GM21390 (cell line): ENCODE results near the gene SLC16A9.
"Not testable (repeated sequence)": the region's sequence is repeated elsewhere in the genome, so short reads cannot be mapped to it uniquely, and the experiment has no call there.

ENCODE experiments used
- ATAC-seq: cut with Tn5 transposase; IDR thresholded peaks from one replicate; pipeline ENCODE4 v1.9.1; 2021; ENCODE audit not compliant: unreplicated experiment

The SLC16A9 gene, protein sequence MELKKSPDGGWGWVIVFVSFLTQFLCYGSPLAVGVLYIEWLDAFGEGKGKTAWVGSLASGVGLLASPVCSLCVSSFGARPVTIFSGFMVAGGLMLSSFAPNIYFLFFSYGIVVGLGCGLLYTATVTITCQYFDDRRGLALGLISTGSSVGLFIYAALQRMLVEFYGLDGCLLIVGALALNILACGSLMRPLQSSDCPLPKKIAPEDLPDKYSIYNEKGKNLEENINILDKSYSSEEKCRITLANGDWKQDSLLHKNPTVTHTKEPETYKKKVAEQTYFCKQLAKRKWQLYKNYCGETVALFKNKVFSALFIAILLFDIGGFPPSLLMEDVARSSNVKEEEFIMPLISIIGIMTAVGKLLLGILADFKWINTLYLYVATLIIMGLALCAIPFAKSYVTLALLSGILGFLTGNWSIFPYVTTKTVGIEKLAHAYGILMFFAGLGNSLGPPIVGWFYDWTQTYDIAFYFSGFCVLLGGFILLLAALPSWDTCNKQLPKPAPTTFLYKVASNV

DNA sequence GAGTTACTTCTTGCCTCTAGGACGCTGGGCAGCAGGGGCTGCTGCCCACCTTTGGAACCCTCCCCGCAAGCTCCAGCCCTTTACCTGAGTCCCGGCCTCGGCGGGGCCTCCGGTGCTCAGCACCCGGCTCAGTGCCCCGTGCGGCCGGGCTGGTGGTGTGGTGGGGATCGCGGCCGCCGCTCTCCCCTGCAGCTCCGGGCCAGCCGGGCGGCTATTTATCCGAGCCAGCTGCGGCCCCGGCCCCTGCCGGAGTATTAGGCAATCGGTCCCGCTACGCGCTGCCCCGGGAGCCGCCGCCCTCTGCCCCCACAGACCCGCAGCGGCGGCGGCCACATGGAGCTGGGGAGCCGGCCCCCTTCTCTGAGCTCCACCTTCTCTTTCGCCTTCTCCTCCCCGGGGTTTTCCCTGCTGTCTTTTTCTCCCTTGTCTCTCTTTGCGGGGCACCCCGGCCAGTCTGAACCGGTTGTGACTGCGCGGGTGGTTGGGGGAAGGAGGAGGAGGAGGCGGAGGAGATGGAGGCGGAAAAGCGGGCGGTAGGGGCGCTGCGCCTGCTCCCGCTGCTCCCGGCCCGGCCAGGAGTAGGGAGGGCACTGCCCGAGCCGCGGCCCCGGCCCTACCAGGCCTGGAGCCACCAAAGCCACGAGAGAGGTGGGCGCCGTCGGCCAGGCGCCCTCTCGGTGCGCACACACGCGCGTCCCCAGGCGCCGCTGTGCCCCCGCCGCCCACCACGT, at the start of gene SLC16A9:
TSS of gene SLC16A9 (minus strand) at position 456 of the 731 bp plus-strand sequence. CDS start 25,559 bp downstream, outside the sequence.
- peak; percentile 78 for ATAC-seq

DNA sequence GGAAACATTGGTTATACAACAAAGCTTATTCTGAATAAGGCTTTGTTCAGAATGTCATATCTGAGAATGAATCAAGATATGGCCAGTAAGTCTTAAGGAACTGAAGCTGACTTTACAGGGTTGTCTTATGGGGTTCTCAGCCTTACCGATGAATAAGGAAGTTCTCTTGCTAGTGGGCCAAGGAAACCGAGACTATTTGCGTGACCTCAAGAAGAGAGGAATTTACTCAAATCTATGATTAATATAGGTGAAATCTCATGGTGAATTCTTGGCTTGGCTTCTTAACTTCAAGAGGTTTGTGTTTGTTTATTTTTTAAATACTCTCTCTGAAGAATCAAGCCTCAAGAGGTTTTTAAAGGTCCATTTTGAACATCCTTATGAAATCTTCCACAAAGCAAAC, 48.3 kb upstream of the SLC16A9 start:
- ATAC-seq: no peak

DNA sequence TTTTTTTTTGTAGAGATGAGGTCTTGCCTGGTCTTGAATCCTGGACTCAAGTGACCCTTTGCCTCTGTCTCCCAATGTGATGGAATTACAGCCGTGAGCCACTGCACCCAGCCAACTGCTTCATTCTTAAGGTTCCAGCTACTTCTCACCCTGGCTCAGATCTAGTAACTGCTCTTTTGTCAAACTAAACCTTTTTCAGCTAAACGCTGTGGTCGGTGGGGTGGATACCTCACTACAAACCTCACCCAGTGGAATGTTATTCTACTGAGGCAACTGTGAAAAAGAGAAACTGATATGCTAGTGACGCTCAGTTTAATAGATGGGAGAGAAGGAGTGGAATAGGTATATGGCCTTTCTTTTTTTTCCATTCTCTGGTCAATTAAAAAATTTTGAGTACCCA, 45.3 kb upstream of the SLC16A9 start:
- no peak for ATAC-seq

DNA sequence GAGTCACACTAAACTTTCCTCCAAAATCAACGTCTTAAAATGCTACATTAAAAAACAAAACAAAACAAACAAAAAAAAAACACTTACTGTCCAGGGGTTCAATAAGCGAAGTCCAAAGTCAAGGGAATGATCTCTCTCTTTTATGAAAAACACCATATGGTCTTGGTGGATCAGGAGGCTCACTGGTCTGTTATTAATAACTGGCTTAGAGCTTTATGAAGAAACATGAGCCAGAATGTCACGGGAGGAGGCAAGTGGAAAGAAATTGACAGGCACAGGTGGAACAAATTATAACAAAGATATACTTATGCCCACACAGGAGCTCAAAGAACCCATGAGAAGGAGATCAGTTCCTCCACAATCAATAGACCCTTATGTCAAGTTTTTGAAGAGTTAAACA, 43.6 kb upstream of the SLC16A9 start, which contains the start of gene MRLN:
TSS of gene MRLN (minus strand) at position 189 of the 400 bp plus-strand sequence.
- no peak for ATAC-seq

DNA sequence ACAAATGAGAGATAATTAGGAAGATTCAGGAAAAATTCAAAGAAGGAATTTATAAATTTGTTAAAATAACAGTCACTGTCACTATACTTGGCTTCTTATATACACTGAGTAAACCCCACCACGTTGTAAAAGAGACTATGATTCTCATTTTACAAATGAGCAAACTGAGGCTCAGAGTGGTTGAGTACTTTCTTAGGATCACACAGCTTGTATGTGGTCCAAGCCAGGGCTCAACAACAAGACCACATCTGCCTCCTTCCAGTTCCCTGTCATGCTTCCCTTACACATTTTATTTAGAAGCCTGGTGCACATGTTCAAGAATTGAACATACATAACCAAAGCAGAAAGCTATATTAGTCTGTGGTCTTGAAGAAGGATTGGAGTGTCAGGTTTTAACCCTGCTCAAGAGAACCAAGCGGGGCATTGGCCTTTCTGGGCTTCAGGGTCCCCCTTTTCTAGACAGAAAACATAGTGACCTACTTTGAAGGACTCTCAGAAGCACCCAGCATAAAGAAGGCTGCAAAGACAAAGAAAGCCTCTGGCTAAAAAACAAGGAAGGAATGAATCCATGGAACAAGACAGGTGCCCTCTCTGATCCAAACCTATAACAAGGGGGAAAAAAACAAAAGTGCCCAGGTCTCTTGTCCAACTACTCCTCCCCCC, 42.8 kb upstream of the SLC16A9 start:
- ATAC-seq: no peak

DNA sequence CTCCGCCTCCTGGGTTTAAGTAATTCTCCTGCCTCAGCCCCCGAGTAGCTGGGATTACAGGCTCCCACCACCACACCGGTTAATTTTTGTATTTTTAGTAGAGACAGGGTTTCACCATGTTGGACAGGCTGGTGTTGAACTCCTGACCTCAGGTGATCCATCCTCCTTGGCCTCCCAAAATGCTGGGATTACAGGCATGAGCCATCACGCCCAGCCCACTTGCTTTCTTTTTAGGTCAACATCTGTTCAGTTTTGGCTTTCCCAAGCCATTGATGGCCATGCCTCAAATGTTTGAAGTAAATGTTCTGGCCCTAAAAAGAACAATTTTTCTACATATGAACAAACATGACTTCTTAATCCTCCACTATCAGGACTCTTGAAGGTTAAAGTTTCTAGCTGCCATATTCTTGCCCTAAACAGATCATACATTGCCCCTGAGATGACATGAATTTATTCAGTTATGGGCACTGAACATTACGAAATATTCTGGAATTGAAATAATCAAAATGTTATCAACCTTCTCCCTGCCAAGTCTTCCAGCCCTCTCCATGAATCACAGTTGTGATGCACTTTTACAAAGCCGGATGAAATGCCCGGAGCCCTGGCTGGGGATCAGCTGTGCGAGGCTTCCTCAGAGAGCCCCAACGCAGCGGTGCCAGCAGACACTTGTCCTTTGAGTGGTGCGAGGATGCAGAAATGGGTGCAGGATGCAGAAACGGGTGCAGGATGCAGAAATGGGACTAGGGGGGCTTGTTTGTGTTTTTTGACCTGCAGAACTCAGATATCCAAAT, 40.7 kb upstream of the SLC16A9 start:
- no peak for ATAC-seq

DNA sequence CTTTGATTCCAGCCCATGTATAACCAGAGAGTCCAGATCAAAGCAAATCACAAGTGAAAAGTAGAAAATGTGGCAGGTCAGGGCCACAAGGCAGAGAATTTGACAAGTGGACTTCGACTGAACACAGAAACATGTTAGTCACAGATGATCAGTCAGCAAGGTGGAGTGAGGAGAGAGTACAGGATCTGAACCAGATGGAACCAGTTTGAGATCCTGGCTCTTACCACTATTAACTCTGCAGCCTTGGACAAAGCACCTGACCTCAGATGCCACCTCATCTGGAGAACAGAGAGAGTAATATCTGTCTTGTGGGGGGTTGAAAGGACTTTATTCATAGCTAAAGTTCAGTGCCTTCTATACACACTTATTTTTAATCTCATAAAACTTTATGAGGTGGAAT, 39.2 kb upstream of the SLC16A9 start:
- no peak for ATAC-seq

DNA sequence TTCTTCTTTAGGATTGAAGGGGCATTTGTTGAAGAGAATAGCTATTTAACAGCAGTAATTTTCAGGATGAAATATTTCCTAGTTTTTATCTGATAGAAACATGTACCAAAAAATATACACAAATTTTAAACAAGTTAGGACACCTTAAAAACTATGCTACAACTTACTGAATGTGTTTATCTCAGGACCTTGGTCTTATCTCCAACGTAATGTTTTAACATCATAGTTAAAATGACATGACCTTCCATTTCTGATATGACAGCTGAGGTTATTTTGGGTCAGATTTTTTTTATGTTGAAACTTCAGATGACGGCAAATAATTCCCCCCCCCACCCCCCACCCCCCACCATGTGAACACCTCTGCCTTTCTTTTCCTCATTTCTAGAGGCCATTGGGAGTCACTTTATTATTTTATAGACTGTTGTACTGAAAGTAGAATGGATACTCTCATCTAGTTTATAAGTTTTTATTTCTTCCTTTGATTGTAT, 35.6 kb upstream of the SLC16A9 start:
- no peak for ATAC-seq

DNA sequence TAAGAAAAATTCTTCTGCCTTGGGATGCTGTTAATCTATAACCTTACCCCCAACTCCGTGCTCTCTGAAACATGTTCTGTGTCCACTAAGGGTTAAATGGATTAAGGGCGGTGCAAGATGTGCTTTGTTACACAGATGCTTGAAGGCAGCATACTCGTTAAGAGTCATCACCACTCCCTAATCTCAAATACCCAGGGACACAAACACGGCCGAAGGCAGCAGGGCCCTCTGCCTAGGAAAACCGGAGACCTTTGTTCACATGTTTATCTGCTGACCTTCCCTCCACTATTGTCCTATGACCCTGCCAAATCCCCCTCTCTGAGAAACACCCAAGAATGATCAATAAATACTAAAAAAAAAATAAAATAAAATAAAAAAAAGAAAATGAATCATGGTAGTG, 35.1 kb upstream of the SLC16A9 start:
- ATAC-seq: not testable (repeated sequence)

DNA sequence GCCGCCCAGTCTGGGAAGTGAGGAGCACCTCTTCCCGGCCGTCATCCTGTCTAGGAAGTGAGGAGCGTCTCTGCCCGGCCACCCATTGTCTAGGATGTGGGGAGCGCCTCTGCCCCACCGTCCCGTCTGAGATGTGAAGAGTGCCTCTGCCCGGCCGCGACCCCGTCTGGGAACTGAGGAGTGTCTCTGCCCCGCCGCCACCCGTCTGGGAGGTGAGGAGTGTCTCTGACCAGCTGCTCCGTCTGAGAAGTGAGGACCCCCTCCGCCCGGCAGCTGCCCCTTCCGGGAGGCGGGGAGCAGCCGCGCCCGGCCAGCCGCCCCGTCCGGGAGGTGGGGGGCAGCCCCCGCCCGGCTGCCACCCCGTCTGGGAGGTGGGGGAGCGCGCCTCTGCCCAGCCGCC, 34.5 kb upstream of the SLC16A9 start:
- ATAC-seq: not testable (repeated sequence)

DNA sequence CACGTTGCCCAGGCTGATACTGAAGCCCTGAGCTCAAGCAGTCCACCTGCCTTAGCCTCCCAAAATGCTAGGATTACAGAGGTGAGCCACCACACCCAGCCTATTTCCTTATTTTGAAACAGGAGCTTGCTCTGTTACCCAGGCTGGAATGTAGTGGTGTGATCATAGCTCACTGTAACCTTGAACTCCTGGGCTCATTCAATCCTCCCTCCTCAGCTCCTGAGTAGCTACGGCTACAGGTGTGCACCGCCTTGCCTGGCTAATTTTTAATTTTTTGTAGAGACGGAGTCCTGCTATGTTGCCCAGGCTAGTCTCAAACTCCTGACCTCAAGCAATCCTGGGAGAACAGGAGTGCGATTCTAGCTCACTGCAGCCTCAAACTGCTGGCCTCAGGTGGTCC, 31.9 kb upstream of the SLC16A9 start:
- ATAC-seq: no peak

DNA sequence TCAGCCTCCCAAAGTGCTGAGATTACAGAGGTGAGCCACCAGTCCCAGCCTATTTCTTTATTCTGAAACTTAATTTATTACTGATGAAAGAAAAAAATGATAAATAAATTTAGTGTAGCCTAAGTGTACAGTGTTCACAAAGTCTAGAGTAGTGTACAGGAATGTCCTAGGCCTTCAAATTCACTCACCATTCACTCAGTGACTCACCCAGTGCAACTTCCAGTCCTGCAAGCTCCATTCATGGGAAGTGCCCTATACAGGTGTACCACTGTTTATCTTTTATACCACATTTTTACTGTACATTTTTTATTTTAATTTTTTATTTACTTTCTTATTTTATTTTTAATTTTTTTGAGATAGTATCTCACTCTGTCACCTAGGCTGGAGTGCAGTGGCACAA, 31.4 kb upstream of the SLC16A9 start:
- no peak for ATAC-seq

DNA sequence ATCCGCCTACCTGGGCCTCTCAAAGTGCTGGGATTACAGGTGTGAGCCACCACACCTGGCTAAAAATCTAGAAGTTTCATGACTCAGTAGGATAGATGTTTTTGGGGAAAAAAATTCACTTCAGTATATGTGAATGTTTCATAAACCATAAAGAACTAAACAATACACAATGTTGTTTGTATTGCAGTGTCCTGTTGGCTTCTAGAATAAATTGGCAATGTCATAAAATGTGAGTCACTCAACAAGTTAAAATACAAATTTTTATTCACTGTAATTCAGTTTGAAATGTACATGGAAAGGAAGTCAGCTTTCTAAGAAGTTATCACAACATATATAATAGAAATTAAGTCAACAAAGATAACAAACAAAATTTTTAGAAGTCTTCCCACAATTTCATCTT, 27.1 kb upstream of the SLC16A9 start:
- ATAC-seq: no peak

DNA sequence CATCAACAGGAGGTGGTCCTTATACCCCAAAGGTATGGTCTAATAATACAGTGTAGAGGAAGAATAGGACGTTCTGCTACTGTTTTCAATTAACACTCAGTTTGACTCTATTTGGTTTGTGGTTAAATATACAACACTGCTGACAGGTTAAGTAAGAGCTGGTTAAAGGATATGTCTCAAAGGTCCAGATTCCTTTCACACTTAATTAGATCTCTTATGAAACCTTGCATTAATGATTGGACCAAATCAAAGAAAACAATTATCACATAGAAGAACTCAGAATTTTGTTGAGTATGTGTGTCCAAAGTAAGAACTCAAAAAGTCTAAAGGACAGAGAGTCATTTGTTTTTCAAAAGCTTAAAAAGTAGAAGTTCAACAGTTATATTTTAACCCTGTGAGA, 25.6 kb upstream of the SLC16A9 start:
- ATAC-seq: no peak

DNA sequence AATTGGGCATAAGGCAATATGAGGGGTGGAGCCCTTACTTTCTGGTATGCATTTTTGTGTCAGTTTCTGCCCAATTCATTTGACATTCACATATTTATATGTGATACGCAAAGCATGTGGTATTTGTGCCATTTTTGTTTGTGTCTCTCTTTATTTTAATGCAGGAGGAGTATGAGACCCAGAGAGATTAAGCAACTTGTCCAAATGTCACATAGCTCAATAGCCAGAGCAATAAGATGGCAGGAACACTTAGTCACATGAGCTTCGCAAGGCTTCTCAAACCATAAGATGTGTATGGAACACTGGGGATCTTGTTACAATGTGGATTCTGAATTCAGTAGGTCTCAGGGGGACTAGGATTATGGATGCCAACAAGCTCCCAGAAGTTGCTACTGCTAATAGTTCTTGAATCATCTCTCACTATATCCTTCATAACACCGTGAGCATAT, 24.4 kb upstream of the SLC16A9 start:
- no peak for ATAC-seq

DNA sequence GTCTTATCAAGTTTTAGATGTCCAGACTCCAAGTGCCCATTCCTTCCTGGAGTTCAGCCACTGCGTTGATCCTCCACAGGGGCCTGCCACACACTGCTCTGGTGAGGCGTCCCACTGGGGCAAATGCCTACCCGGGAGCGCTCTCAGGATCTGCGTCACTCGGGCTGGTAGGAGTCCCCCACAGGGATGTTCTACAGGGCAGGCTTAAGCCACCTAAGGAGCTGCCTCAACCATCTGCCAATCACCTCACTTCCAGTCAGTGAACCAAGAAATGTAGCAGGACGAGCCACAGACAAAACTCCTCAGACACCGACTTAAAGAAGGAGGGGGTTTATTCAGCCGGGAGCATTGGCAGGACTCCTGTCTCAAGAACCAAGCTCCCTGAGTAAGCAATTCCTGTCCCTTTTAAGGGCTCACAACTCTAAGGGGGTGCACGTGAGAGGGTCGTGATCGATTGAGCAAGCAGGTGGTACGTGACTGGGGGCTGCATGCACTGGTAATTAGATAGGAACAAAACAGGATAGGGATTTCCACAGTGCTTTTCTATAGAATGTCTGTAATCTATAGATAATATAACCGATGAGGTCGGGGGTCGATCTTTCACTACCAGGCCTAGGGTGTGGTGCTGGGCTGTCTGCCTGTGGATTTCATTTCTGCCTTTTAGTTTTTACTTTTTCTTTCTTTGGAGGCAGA, 23.8 kb upstream of the SLC16A9 start:
- ATAC-seq: not testable (repeated sequence)

DNA sequence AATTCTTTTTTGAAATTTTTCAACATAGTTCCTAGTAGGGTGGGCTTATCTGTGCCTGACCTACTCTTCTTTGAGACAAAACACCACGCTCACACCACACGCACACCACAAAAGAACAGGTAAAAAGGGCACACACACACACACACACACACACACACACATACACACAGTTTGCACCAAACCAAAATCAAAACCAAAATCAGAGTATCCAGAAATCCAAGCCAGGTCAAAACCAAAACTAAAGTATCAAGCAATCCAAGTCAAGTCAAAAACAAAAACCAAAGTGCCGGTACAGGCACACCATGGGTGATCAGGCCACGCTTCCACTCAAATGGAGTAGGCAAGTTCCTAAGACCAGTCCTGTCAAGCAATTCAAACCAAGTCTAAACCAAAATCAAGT, 23.2 kb upstream of the SLC16A9 start:
- not testable (repeated sequence) for ATAC-seq

DNA sequence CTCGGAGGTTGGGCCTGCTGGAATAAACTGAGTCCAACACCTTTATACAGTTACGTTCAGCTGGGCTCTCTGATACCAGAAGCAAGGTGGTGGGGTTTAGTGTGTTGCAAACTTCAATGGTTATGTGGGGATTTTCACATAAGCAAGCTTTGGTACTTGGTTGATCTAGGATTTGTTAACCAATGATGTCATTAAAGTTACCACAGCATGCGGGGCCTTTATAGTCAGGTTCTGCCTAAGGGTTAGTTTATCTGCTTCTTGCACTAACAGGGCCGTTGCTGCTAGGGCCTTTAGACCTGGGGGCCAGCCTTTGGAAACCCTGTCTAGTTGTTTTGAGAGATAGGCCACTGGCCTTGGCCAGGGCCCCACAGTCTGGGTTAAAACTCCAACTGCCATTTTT, 19.5 kb upstream of the SLC16A9 start:
- ATAC-seq: not testable (repeated sequence)

DNA sequence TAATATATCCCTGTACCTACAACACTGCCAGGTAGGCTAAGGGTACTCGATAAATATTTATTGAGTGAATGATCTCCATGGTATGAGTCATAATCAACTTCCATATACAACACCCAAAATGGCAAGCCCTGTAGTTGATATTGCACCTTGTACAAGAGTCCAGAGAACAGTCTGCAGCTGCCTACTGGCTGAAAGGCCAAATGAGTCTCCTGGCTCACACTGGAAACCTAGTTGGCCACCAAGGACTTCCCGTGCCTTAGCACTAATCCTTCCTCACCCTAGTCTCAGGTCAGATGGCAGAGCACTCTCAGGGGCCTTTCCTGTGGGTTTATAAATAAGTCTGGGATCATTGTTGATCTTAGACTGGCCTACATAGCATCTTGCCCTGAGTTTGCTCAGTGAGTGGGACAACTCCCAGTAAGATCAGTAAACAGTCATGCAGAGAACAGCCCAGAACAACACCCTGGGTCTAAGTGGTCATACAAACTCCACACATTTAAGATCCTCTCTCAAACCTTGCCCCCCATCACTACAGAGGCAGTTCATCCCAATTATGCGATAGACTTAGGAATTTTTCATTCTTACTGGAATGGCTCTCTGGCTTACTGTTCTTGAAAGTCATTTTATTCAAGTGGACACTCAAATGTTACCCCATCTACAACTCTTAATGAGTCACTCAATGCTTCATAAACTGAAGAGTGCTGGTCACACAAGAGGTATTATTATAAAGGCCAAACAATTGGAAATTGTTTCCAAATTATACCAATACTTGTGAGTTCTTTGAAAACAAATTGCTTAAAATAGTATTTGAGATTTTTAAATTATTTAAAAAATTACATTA, 14.7 kb upstream of the SLC16A9 start:
- no peak for ATAC-seq
